ENCODE data around the gene NOXO1.

Gene NOXO1

DNA sequence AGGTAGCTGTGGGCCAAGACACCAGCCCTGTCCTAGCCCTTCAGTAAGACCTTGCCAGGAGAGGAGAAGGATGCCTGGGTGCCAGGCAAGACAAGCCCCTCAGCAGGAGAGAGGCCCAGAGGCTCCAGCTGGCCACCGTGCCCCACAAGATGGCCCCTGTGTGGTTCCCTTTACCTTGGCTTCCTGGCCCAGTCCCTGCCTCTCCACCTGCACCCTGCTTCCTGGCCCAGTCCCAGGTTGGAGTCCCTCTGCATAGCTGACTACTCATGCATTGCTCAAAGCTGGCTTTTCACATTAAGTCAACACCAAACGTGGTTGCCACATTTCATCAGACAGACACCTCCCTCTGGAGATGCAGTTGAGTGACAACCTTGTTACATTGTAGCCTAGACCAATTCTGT lies 12.5 kb upstream of the NOXO1 start:
- no peak for DNase-seq

DNA sequence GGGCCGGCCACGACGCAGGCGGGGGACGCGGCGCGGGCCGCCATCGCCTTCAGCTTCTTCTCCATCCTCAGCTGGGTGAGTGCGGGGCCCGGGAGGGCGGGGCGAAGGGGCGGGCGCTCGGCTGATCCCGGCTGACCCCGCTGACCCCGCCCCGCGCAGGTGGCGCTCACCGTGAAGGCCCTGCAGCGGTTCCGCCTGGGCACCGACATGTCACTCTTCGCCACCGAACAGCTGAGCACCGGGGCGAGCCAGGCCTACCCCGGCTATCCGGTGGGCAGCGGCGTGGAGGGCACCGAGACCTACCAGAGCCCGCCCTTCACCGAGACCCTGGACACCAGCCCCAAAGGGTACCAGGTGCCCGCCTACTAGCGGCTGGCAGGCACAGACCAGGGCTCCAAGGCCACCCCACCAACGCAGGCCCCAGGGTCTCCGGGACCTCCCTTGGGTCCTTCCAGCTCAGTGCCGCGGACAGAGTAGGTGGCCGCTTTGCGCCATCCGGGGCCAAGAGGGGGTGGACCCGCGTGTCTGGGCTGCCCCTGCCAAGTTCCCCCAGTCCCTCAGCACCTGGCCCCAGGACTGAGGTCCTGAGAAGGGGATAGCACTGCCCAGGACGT lies 11.5 kb upstream of the NOXO1 start:
- no peak for DNase-seq

DNA sequence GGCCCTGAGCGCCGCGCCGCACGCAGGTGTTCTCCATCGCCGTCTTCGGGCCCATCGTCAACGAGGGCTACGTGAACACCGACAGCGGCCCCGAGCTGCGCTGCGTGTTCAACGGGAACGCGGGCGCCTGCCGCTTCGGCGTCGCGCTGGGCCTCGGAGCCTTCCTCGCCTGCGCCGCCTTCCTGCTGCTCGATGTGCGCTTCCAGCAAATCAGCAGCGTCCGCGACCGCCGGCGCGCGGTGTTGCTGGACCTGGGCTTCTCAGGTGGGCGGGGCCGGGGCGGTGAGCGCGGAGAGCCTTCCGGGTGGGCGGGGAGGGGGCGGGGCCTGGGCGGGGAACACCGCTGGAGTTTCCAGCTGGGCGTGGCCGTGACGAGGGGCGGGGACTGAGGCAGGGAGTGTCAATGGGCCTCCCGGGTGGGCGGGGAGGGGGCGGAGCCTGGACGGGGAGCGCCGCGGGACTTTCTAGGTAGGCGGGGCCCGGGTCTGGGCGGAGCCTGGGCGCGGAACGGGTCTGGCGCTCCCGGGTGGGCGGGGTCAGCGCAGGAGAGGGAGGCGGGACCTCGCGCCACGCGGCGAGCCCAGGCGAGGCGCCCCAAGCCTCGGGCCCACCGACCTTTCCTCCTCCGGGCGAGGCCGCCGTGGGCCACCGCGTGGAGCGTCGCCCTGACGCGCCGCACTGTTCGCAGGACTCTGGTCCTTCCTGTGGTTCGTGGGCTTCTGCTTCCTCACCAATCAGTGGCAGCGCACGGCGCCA lies 10.9 kb upstream of the NOXO1 start:
- peak; percentile 96 to 97 for DNase-seq

DNA sequence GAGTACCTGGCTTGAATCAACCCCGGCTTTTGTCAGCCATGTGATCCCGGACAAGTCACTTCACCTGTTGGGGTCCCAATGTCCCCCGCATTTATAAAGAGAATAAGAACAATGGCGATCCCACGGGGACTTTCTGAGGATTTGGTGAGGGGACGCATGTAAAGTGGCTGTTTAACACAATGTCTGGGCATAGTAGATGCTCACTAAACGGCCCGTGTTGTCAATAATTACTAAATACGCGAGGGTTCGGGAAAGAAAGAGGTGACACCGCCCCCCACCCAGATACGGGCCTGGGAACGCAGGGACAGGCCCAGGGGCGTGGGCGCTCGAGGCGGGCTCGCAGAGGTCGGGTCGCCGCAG lies 10.3 kb upstream of the NOXO1 start:
- no peak for DNase-seq

DNA sequence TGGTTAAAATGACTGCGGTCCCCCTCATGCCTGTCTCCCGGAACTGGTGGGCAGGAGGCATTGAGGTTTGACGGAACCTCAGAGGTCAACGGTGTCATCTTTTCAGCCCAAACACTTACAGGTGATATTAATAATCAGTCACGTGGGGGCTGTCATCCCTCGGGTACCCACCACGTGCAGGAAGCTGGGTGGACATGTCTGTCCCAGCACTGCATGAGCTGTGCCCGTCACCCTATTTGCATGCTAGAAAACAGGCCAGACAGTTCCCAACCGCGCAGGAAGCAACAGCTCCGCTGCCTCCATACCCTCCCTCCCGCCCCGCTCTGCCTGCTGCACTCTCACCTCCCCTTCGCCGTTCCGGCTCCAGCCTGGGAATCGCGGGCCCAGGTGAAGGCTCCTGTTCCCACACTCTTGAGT lies 9.9 kb upstream of the NOXO1 start:
- DNase-seq, result peak in 1 of 2 experiments; percentile 61

DNA sequence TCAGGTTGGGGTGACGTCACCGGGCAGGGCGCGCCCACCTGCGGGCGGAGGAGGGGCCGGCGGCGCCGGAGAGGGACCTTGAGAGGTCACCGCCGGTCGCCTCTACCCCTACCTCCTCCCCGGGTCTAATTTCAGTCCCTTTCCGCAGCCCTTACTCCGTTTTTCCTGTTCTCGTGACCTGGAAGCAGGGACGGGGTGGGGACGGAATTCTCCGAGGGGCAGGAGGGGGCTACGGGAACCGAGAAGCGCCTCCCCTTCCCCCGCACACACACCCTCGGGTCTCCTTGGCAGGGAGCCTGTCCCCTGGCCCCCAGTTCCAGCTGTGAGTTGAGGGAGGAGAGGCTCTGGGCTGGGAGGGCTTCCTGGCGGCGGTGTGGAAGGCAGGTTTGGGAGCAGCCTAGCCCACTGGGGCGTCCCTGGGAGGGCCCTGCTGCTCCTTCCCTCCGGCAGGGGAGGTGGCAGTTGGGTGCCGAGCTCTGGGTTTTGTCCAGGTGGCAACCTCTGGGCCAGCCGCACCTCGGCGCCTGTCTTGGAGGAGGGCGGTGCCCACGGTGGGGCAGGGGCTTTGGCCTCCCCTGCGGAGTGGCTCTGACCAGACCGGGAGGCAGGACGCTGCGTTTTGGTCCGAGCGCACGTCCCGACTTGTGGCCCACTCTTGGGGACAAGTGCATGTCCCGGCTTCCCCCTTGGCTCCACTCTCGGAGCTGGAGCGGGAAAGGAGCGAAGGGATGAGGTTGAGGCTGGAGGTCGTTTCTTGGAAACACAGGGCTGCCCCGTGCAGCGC lies 9.3 kb upstream of the NOXO1 start:
- DNase-seq, result peak in 1 of 2 experiments; percentile 55

DNA sequence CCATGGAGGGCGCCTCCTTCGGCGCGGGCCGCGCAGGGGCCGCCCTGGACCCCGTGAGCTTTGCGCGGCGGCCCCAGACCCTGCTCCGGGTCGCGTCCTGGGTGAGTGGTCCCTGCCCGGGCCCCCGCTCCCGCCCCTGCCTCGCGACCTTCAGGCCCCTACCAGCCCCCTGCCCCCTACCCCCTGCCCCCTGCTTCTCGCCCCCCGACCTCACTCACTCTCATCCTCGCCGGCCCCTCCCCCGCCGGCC lies 8.8 kb upstream of the NOXO1 start:
- no peak for DNase-seq

DNA sequence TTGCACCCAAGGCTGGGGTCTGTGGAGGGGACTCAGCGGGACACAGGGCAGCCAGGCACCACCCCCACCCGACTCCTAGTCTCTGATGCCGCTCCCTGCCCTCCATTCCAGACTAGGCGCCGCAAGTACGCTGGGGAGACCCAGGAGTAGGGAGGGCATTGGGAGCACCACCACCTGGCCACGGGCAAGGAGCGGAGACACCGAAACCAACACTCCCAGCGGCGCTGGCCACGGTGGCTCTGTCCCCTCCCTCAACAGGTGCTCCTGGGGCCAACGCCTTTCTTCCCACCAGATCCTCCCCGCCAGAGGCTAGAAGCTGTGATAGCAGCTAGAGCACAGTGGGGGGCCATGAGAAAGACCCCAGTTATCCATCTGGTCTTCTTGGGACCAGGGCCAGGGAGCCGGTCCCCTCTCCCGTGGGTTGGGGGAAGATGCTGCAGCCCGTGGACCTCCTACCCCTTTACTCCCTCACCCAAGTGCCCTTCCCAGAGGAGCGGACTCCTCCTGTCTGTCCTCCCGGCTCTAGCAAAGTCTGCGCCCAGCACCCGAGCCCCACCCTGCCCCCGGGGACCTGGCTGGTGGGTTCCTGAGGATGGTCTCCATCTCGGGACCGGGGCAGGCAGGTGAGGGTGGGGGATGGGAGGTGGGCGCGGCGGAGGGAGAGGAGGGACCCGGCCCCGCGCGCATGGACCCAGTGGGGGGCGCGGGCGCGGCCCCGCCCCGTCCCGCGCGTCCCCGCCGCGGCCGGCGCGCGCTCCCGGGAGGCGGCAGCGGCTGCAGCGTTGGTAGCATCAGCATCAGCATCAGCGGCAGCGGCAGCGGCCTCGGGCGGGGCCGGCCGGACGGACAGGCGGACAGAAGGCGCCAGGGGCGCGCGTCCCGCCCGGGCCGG lies 8.2 kb upstream of the NOXO1 start, which contains the start of gene SYNGR3:
TSS of gene SYNGR3 (plus strand) at position 762 of the 892 bp plus-strand sequence. CDS start 133 bp downstream, outside the sequence.
- DNase-seq, result no peak

DNA sequence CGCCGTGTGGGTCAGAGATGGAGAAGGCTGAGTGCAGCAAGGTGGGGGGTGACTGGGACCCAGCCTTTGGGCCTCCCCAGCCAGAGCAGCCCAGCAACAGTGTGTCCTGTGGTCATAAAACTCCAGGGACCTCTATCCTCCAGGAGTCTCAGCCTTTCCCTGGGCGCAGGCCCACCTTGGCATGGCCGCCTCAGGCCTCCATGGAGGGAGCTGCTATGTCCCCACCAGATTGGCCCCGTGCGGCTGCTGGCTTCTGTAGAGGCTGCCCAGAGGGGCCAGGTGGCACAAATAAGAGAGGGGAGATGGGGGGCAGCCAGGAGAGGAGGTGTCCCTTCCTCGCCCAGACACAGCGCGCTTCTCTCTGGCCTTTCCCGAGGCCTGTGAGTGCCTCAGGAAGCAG lies 5.9 kb upstream of the NOXO1 start:
- no peak for DNase-seq

DNA sequence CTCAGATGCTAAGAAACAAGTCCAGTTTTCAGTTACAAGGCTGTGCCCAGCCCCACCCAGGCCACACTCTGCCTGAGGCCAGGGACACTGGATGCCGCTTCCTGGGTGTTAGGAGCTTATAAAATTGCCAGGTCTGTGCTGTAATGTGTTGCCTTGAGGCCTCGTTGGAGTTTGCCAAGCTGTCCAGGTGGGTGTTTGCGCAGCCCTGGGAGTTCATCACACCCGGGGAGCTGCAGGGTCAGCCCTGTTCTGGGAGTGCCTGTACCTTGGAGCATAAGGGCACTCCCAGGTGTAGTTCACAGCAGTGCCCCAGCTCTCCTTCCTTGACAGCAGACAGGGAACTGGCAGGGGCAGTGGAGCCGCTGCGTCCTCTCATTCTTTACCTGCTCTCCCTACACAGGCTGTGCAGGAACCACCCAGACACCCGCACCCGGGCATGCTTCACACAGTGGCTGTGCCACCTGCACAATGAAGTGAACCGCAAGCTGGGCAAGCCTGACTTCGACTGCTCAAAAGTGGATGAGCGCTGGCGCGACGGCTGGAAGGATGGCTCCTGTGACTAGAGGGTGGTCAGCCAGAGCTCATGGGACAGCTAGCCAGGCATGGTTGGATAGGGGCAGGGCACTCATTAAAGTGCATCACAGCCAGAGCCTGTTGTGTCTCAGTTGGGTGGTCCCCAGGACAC lies 4.3 kb upstream of the NOXO1 start:
- DNase-seq, result no peak

DNA sequence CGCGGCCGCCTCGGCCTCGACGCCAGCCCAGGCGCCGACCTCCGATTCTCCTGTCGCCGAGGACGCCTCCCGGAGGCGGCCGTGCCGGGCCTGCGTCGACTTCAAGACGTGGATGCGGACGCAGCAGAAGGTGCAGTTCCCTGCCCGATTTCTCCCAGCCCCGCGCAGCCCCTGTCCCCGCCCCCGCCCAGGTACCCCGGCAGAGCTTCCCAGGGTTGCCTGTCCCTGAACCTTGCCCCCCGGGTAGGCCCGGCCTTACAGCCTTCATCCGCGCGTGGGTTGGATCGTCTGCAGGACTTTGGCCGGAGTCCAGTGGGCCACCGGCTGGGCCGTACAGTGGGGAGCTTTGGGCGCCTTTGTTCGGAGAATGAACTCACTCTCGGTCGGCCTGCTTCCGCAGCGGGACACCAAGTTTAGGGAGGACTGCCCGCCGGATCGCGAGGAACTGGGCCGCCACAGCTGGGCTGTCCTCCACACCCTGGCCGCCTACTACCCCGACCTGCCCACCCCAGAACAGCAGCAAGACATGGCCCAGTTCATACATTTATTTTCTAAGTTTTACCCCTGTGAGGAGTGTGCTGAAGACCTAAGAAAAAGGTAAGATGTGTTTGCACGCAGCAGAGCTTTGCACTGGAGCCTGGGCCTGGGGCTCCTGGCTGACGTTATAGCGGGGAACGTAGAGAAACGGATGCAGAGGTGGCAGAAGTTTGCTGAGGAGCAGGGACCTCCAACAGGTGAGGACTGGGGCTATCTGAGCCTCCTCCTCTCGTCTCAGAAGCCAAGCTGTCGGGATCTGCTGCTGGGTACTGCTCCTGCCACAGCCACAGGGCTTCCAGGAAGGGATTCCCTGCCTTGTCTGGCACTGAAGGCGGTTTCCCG lies 3.3 kb upstream of the NOXO1 start:
- no peak for DNase-seq

DNA sequence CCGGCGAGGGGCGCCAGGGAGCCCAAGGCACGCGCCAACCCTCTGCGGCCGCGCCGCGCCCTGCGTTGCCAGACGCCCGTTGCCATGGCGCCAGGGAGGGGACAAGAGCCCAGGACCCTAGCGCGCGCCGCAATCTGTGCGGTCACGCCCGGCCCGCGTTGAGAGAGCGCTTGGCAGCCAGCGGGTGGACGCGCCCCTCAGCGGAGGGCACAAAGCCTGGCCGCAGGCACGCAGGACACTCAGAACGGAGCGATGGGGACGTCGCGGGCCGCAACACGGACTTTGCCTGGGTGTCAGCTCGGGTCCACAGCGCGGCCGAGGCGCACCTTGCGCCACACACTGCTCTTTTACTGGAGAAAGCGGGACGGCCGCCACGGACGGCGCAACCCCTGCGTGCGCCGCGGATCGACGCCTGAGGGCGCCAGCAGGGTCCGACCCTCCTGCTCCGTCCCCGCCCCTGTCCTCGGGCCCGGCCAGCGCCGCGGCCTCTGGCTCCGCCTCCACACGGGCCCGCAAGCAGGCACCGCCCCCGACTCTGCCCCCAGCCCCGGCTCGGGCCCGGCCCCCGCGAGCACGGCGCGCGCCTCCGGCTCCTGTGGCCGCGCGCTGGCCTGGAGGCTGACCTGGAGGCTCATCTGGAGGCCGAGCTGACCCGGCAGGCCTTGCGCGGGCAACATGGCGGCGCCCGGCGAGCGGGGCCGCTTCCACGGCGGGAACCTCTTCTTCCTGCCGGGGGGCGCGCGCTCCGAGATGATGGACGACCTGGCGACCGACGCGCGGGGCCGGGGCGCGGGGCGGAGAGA lies 2.5 kb upstream of the NOXO1 start, which contains the start of gene GFER:
TSS of gene GFER (plus strand) at position 650 of the 803 bp plus-strand sequence. CDS start at position 676, 26 bp downstream.
- DNase-seq, result peak; percentile 83 to 87

DNA sequence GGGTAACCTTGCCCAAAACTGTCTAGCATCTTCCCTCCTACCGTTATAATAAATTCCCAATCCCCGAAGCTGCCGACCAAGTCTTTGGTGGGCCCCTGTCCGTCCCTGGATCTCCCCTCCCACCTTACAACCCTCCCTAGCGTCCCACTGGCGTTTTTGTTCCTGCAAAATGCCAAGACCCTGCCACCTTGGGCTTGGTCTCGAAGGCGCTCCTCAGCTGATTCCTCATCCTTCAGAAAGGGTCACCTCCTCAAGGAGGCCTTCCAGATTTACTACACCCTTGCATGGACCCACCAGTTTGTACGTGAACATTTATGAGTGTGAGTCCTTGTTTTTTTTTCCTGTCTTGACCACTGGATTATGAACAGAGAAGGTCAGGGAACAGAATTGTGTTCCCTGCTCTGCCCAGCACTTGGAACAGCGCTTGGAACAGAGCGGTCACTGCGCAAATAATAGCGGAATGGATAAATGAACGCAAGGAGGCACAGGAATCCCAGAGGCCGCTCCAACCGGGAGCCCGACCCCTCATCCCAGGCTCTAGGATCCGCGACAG lies 1.8 kb upstream of the NOXO1 start:
- no peak for DNase-seq

DNA sequence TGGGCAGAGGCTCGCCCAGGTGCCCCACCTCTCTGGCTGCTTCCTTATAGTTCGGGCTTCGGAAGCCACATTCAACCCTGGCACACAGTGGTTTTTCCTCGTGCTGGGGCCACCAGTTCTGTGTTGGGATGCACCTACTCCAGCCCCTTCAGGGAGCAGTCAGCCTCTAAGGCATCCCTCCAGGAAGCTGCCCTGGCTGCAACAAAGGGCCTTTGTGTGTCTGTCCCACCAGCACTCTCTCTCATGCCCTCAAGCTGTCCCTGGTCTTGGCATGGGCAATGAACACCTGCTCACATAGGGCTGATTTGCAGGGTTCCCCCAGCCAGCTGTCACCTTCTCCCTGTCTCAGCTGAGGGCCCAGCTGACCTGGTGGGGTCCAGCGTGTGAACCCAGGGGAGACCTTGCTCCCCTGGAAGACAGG lies 754 bp upstream of the NOXO1 start:
- no peak for DNase-seq

DNA sequence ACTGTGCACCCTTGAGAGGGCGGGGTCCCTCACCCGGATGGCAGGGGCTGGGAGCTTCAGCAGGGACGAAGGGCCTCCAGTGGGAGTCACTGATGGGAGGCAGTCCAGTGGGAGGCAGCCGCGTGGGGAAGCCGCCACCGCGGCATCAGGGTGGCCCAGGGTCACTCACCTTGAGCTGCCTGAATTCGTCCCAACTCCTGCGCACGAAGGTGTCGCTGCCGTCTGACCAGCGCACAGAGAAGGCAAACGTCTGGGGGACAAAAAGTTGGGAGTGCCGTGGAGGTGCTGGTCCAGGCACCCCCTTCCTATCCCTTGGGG lies 540 bp downstream of the NOXO1 start:
- DNase-seq, result no peak

DNA sequence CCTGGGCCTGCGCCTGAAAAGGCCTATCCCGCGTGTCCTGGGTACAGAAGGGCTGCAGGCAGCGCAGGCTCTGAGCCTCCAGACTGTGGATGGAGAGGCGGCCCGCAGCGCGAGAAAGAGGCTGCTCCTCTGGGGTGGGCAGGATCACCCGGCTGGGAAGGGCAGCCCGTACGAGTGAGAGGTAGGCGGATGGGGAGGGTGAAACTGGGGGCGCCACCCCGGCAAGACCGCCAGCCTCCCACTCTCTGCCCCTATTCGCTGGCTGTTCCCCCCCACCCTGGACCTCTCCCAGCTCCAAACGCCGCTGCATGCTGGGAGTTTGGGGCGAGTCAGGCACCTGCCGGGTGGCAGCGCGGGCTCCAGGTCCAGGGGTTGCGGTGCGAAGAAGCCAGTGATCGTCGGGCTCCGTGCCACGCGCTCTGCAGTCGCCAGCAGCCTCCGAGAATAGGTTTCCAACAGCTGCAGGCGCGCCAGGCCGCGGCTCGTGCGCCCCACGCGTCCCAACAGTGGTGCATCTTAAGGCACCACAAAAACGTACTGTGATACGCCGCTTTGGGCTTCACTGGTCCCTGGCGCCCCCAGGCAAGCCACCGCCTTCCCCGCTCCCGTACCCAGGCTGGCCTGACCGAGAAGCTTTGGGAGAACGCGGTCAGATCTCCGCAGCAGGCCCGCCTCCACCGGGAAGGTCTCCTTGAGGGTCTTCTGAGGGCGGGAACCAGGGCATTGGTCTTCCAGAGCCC lies 1.1 kb downstream of the NOXO1 start:
- DNase-seq, result no peak

DNA sequence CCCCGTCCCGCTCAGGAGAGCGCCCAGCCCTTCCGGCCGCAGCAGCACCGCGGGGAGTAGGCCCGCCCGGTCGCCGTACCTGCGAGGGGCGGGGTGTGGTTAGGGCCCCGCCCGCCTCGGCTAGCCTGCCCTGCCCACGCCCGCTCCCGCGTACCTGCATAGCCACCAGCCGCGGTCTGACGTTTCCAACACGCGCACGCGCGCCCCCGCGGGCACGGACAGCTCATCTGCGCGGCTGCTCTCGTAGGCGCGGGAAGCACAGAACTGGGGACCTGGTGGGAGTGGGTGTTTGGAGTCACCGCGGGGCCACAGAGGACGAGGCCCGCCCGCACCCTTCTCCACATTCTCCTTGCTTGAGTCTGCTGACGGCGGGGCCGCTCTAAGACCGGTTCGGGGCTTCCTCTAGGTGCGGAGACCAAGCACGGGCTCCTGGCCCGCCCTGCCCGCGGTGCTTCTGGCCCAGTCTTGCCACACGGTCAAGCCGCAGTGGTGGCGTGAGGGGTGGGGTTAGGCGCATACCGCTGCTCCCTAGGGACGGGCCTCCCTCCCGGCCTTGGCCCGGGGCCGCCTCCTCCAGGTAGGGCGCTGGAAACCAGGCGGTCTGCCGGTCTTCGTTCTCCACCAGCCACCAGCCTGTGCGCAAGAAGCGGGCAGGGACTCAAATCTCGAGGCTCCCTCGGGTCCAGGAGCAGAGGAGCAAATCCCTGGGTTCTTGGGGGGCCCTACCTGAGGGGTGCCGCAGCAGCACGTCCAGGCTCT lies 1.8 kb downstream of the NOXO1 start:
- peak; percentile 42 to 43 for DNase-seq

DNA sequence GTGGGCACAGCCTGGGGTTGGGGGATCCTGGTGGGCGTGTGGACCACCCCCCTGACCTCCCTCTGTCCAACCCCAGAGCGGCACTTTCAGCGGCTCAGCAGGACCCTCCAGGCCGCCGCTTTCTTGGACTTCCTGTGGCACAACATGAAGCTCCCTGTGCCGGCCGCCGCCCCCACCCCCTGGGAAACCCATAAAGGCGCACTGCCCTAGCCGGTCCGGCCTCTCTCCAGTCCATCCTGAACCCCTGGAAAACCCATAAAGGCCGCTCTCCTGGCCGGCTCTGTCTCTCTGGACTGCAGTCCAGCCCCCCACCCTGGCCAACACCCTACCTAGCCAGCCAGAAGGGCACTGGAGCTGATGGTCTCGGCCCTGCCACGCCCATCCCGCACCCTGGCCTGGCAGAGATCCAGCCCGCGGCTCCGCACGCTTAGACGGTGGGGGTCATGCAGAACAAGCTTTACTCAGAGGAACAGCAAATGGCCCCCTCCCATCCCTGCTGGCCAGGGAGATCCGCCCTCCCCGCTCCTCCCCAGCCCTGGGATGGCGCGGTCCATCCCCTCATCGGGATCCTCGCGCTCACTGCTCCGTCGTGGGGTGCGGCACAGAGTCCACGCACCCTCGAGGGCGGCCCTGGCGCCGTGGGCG lies 2.7 kb downstream of the NOXO1 start:
- DNase-seq, result no peak

Data from activated CD4-positive, alpha-beta T cell treated with anti-CD3 and anti-CD28 coated beads, Interleukin-2, amount 50 U/mL, for 48 hours (primary cell).